Adrenal gland (tissue), 5 donors: ENCODE data around the gene RPS15.

Experiments used
- CTCF ChIP-seq, 6 experiments: fragments of 450-650 bp in 4 of 6; fragments of 200-600 bp in 2 of 6; sonication (generic) in 1 of 6; IDR thresholded peaks; 1 replicate in 5 of 6; 2 replicates in 1 of 6; pipeline versions ENCODE4 v1.5.1 to v1.8.0; 2016 to 2021; ENCODE audit warnings: antibody characterized with exemption in 6 of 6, mild to moderate bottlenecking in 2 of 6, moderate library complexity in 1 of 6
- POLR2A ChIP-seq, 2 donors: fragments of 450-650 bp; IDR thresholded peaks; one replicate each; pipeline ENCODE4 v1.6.1; 2017; ENCODE audit warnings: antibody characterized with exemption in 2 of 2, mild to moderate bottlenecking in 2 of 2, moderate library complexity in 1 of 2
- donor health status: DM: no; HTN: no; CAD: no.

- TF ChIP-seq CTCF (IDR thresholded peaks at IDR 0.05) (no peak), POLR2A (IDR thresholded peaks at IDR 0.05) (no peak)
Measured at GRCh38 chr19:1456121-1456900, 18.1 kb downstream of the RPS15 start.
